Activated CD8-positive, alpha-beta memory T cell treated with anti-CD3 and anti-CD28 coated beads, Interleukin-2, amount 10 ng/mL, durations not matched to agents 7 days and 5 days (primary cell): ENCODE measurements around the gene PPP2R3B. TPM values are rescaled to one million over a fixed set of nuclear protein-coding genes. Genes with fewer than 3 reads are reported as not detected.
"Not testable (repeated sequence)": the region's sequence is repeated elsewhere in the genome, so short reads cannot be mapped to it uniquely, and the experiment has no call there.

ENCODE experiments used
- ATAC-seq: fragments of 150-1000 bp; cut with Tn5 transposase; one replicate; pipeline ENCODE4 v1.10.0; 2021; ENCODE audit warnings: moderate library complexity
- CTCF ChIA-PET: fragments of 350-600 bp; sonication (Branson Sonifier 250); formaldehyde crosslinking; loops from one replicate; lab custom pipeline; 2021; ENCODE audit warnings: antibody characterized with exemption; lab: Charles Lee
- DNase-seq: peaks from one replicate; pipeline ENCODE4 v3.0.0-alpha.2; 2020
- H3K27ac Mint-ChIP-seq: one replicate; pipeline ENCODE4 v1.8.0; 2021; ENCODE audit warnings: mild to moderate bottlenecking, mixed read lengths
- H3K27me3 Mint-ChIP-seq: one replicate; pipeline ENCODE4 v1.8.0; 2021; ENCODE audit warnings: mixed read lengths
- H3K36me3 Mint-ChIP-seq: one replicate; pipeline ENCODE4 v1.8.0; 2021; ENCODE audit warnings: mild to moderate bottlenecking, mixed read lengths
- H3K4me1 Mint-ChIP-seq: one replicate; pipeline ENCODE4 v1.8.0; 2021; ENCODE audit warnings: mixed read lengths
- H3K4me3 Mint-ChIP-seq: one replicate; pipeline ENCODE4 v1.8.0; 2021; ENCODE audit warnings: mild to moderate bottlenecking, moderate library complexity, mixed read lengths
- H3K9me3 Mint-ChIP-seq: one replicate; pipeline ENCODE4 v1.8.0; 2022; ENCODE audit warnings: low read depth, mixed read lengths
- total RNA-seq, 2 experiments: library from RNA; stranded (reverse); gene quantifications; one replicate each; pipeline ENCODE4 v1.2.3, GENCODE V29; 2021

Gene PPP2R3B
- total RNA-seq, 2 experiments from 2014 or later, result 31.7 to 45.8 TPM

GRCh38 chrX:305781-306613, 80.7 kb downstream of the PPP2R3B start:
- peaks cover 53% of the 10 kb centered on the region for H3K36me3 Mint-ChIP-seq
- H3K27me3 Mint-ChIP-seq, result not testable (repeated sequence)

GRCh38 chrX:302975-303374, 83.7 kb downstream of the PPP2R3B start:
- Mint-ChIP-seq H3K36me3 (peaks cover 60% of the 10 kb centered on the region), H3K27ac (no peak overlapping the region), H3K4me3 (no peak overlapping the region), H3K9me3 (no peaks in the 10 kb centered on the region), H3K4me1 (no peaks in the 10 kb centered on the region), H3K27me3 (no peaks in the 10 kb centered on the region)
- CTCF ChIA-PET, result no interaction called here
- no peak for ATAC-seq
- no peak for DNase-seq

More at GRCh38 chrX:305781-306613, 80.7 kb downstream of the PPP2R3B start:
- H3K4me3 Mint-ChIP-seq, CTCF ChIA-PET, DNase-seq, H3K27ac Mint-ChIP-seq, H3K4me1 Mint-ChIP-seq, H3K9me3 Mint-ChIP-seq: not testable (repeated sequence)
- ATAC-seq, result peak; percentile 35

GRCh38 chrX:300334-300733, 86.4 kb downstream of the PPP2R3B start:
- no peak for ATAC-seq
- no peaks in the 10 kb centered on the region for H3K4me1 Mint-ChIP-seq
- CTCF ChIA-PET, result no interaction called here
- no peak overlapping the region for H3K4me3 Mint-ChIP-seq
- H3K36me3 Mint-ChIP-seq, result peaks cover 53% of the 10 kb centered on the region
- H3K27me3 Mint-ChIP-seq, result no peaks in the 10 kb centered on the region
- H3K9me3 Mint-ChIP-seq, result no peaks in the 10 kb centered on the region
- DNase-seq, result no peak
- H3K27ac Mint-ChIP-seq, result no peak overlapping the region

- DNase-seq (no peak), ATAC-seq (no peak)
- CTCF ChIA-PET, result no interaction called here
- no peaks in the 10 kb centered on the region for H3K9me3 Mint-ChIP-seq
- H3K27me3 Mint-ChIP-seq, result no peaks in the 10 kb centered on the region
- no peaks in the 10 kb centered on the region for H3K4me1 Mint-ChIP-seq
- no peak overlapping the region for H3K4me3 Mint-ChIP-seq
- peaks cover 52% of the 10 kb centered on the region for H3K36me3 Mint-ChIP-seq
- H3K27ac Mint-ChIP-seq, result no peak overlapping the region
Measured at GRCh38 chrX:298993-299392, 87.7 kb downstream of the PPP2R3B start.

GRCh38 chrX:295136-295535, 91.6 kb downstream of the PPP2R3B start:
- Mint-ChIP-seq H3K27me3 (no peaks in the 10 kb centered on the region), H3K27ac (no peak overlapping the region), H3K4me1 (no peaks in the 10 kb centered on the region), H3K4me3 (no peak overlapping the region), H3K36me3 (peaks cover 58% of the 10 kb centered on the region), H3K9me3 (no peaks in the 10 kb centered on the region)
- no peak for DNase-seq
- ATAC-seq, result no peak
- CTCF ChIA-PET, result no interaction called here

GRCh38 chrX:292900-293897, 93.5 kb downstream of the PPP2R3B start:
- peaks cover 58% of the 10 kb centered on the region for H3K36me3 Mint-ChIP-seq
- H3K4me3 Mint-ChIP-seq, result no peak overlapping the region

GRCh38 chrX:291411-291901, 95.3 kb downstream of the PPP2R3B start:
- ATAC-seq (no peak), DNase-seq (no peak)
- no peaks in the 10 kb centered on the region for H3K27me3 Mint-ChIP-seq
- no peaks in the 10 kb centered on the region for H3K9me3 Mint-ChIP-seq
- H3K27ac Mint-ChIP-seq, result no peak overlapping the region
- H3K4me1 Mint-ChIP-seq, result peaks cover 4% of the 10 kb centered on the region
- peaks cover 55% of the 10 kb centered on the region for H3K36me3 Mint-ChIP-seq
- CTCF ChIA-PET, result no interaction called here
- no peak overlapping the region for H3K4me3 Mint-ChIP-seq

More at GRCh38 chrX:292900-293897, 93.5 kb downstream of the PPP2R3B start:
- Mint-ChIP-seq H3K27ac (no peak overlapping the region), H3K27me3 (no peaks in the 10 kb centered on the region), H3K4me1 (no peaks in the 10 kb centered on the region), H3K9me3 (no peaks in the 10 kb centered on the region)
- ATAC-seq, result no peak
- CTCF ChIA-PET, result no interaction called here
- peak; percentile 23 for DNase-seq

- Mint-ChIP-seq H3K36me3 (peaks cover 54% of the 10 kb centered on the region), H3K4me3 (no peak overlapping the region), H3K27me3 (no peaks in the 10 kb centered on the region), H3K4me1 (peaks cover 13% of the 10 kb centered on the region), H3K9me3 (no peaks in the 10 kb centered on the region), H3K27ac (no peak overlapping the region)
- ATAC-seq (no peak), DNase-seq (no peak)
- CTCF ChIA-PET, result no interaction called here
Measured at GRCh38 chrX:290476-291166, 96.1 kb downstream of the PPP2R3B start.

GRCh38 chrX:288561-288991, 98.1 kb downstream of the PPP2R3B start:
- DNase-seq, result no peak
- Mint-ChIP-seq H3K36me3 (peaks cover 60% of the 10 kb centered on the region), H3K27ac (no peak overlapping the region), H3K4me1 (peaks cover 27% of the 10 kb centered on the region), H3K4me3 (no peak overlapping the region), H3K9me3 (no peaks in the 10 kb centered on the region), H3K27me3 (no peaks in the 10 kb centered on the region)
- CTCF ChIA-PET, result no interaction called here
- ATAC-seq, result no peak

GRCh38 chrX:287670-288069, 99.0 kb downstream of the PPP2R3B start:
- no peak for ATAC-seq
- no peaks in the 10 kb centered on the region for H3K27me3 Mint-ChIP-seq
- no peak overlapping the region for H3K4me3 Mint-ChIP-seq
- no peaks in the 10 kb centered on the region for H3K9me3 Mint-ChIP-seq
- peaks cover 27% of the 10 kb centered on the region for H3K4me1 Mint-ChIP-seq
- CTCF ChIA-PET, result no interaction called here
- DNase-seq, result no peak
- peak overlapping the region; percentile 29 for H3K27ac Mint-ChIP-seq
- peaks cover 52% of the 10 kb centered on the region for H3K36me3 Mint-ChIP-seq

- Mint-ChIP-seq H3K4me3 (no peak overlapping the region), H3K4me1 (peaks cover 29% of the 10 kb centered on the region), H3K36me3 (peaks cover 31% of the 10 kb centered on the region), H3K27ac (no peak overlapping the region), H3K27me3 (no peaks in the 10 kb centered on the region), H3K9me3 (no peaks in the 10 kb centered on the region)
- no peak for DNase-seq
- no peak for ATAC-seq
- CTCF ChIA-PET, result no interaction called here
Measured at GRCh38 chrX:285076-285677, 101.5 kb downstream of the PPP2R3B start.
